CD4-positive, alpha-beta T cell treated with Interleukin-15 for 4 hours (primary cell): Measurements from ENCODE around the gene AMBRA1.

Source experiments
- DNase-seq: peaks from one replicate; pipeline ENCODE4 v3.0.0-alpha.2; 2020; ENCODE audit warnings: low spot score

Gene AMBRA1

DNA sequence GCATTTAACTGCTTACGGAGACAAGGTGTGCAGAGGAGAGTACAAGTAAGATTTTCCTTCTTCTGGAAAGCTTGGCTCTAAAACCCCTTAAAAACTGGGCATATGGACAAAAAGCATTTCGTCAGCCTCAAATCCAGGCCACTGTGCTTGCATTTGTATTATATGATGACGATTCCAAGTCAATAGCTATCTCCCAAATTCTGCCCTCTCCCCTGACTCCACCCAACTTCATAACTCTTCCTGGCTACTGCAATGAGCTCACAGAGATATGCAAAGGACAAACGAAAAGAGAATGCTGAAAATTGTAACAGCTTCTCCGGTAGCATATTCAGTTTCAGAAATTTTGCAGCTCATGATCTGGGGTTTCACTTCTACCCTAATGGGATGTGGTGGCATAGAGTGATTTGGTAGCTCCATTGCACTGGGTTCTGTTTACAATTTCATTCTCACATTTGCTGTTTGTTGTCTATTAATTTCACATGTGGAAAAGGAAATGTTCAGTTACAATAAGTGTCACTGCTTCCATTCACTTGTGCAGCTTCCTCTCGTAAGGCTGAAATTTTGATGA lies 156.6 kb downstream of the AMBRA1 start:
- no peak for DNase-seq

DNA sequence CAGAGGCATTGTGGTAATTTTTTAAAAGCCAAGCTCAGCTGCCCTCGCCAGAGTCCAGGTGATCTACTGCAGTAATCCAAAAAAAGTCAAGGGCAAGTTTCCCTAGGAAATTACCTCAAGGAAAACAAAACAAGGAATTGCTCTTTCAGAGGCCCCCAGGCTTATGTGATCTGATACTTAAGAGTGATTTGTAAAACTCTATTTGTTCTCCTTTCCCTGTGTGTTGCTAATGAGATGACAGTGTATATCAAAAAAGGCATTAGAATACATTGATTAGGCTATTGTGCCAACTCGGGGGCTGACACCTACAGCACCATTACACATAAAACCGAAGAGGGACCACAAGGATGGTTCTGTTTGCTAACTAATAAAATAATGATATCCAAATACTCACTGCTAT lies 157.7 kb downstream of the AMBRA1 start:
- DNase-seq, result no peak

DNA sequence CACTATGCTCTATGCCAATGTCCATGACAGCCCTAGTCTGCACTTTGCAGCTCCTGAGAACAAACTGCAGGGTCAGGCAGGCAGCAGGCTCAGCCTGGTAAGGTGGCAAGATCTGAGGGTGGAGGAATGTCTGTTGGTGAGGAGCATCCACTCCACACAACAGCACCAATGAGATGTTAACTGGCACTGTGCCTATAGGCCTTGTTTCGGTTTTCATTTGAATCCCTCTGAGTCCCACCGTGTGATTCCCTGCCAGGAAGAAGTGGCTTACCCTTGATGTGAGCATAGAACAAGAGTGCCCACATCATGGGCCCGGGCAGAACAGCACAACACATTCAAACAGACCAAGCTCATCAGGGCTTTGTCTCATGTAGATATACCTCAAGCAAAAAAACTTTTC lies 158.1 kb downstream of the AMBRA1 start:
- DNase-seq, result no peak

DNA sequence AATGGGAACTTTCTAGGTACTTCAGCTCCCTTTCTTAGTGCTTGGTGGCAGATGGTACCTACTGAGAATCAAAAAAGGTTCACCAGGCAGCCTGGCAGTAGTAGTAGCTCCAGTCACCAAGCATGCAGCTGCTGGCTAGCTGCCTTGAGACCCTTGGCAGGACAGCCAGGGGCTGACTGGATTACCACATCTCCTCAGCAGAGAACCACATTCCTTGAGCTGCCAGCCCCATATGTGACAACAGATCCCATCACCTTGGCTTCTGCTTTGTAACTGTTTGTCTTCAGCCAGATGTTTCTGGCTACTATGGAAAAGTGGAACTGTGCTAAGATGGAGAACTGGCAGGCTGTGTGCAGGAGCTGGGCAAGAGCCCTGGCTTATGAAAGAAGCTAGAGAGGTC lies 162.6 kb downstream of the AMBRA1 start:
- DNase-seq, result no peak

DNA sequence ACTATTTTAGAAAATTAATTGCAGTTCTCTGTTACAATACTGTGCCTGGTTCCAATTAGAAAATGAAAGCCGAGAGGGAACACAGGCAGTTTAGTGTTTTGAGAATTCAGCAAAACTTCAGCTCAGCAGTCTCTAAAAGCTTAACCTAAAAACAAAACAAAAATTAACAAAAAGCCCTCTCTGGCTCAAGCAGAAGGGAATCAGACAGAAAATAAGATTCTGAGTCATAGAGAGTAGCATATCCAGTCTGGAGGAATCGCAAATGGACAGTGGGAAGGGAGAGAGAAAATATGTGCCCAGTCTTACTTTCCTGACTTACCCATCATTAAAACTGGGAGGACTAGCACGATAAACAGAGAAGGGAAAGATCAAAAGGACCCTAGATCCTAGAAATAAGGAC lies 164.1 kb downstream of the AMBRA1 start:
- no peak for DNase-seq

DNA sequence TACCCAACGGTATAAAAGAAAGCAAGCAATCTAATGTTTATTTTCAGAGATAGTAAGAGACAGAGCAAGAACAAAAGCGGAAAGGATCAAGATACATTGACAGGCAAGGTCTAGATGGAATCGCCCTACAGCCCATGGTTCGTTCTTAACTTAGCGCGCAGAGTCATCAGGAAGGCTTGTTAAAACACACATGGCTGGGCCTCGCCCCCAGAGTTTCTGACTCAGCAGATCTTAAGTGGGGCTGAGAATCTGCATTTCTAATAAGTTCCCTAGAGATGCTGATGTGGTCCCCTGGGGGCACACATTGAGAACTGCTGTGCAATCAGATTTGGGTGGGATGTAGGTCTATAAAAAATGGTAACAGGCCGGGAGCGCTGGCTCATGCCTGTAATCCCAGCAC lies 166.5 kb downstream of the AMBRA1 start:
- no peak for DNase-seq

DNA sequence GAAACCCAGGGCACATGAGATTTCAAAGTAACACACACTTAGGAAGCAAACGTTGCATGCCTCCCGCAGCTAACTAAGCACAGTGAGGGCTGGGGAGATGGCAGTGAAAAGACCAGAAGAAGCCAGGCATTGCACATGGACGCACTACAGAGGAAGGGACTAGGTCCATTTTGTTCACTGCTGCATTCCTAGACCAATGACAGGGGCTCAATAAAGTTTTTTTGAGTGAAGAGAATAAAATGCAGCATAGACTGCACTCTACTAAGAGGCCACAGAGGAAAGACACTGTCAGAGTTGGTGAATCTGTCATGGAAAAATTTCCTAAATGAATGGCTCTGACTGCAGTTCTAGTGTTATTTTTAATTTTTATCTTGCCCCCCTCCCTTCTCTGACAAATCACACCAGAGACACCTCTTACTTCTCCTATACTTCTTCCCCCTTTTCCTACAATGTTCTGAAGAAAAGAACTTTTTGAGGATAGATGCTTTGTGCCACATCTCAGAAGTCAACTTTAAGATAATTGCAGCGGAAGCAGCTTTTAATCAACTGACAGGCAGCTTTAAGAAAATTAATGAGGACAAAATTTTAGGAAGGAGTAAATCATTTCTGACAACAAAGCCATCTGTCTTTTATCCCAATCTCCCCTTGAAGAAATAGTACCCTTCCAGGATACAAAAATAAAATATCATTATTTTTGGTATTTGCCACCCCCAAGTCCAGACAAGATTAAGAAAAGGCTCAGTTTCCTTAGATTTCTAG lies 167.4 kb downstream of the AMBRA1 start:
- no peak for DNase-seq

DNA sequence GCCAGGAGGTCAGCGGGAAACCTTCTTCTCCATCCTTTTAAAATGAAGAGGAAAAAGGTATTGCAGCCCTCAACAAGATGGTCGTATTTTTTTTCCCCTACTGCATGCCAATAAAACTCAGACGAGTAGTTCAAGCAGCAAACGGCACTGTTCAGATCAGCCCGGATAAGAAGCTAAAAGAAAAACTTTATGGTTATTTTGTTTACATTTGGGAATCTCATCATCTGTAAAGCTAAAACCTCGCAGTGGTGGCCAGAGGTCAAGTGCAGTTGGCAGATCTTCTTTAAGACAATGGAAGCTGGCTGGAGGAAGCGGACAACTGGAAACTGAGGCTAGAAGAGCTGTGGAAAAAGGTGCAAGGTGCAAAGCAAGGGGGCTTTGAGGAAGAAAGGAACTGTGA lies 171.2 kb downstream of the AMBRA1 start:
- no peak for DNase-seq

DNA sequence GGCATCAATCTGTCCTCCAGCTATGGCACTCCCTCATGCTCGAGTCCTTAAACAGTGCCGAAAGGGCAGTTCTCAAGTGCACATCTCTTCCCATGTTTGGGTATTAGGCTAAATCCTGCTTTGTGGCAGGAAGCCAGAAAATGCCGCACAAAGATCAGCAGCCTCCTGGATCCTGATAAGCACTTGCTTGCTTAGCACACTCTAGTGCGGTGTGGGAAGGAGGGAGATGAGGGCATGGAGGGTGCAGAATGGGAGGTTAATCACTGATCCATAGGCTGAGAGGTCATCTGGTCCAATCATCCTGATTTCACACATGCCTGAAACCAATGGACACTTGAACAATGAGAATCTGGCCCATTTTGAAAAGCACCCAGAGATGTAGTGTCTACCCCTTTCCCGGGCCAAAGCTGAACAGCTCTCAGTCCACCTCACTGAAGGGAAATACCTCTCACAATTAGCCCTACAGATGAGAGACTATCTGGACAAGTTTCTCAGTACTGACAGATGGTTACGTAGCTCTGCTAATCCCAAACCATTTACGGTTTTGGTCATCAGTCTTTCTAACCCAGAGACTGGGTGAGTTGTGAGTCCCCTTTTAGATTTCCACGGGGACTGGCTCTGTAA lies 172.5 kb downstream of the AMBRA1 start:
- no peak for DNase-seq

DNA sequence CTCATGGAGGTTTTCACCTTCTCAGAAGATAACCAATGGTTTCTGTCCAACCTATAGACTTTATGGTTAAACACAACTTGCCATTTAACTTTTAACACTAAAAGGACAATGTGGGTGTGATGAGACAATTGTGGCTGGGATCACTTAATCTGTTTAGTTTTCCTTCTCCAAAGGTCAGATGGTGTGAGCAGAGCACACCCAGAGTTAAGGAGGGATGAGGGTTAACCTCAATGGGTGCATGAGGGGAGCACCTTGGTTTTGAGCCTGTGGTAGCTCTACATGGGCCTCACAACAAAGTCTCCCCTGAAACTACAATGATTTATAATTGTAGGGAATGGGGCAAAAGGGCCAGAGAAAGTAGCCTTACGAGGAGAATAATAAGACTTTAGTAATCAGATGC lies 173.3 kb downstream of the AMBRA1 start:
- no peak for DNase-seq

DNA sequence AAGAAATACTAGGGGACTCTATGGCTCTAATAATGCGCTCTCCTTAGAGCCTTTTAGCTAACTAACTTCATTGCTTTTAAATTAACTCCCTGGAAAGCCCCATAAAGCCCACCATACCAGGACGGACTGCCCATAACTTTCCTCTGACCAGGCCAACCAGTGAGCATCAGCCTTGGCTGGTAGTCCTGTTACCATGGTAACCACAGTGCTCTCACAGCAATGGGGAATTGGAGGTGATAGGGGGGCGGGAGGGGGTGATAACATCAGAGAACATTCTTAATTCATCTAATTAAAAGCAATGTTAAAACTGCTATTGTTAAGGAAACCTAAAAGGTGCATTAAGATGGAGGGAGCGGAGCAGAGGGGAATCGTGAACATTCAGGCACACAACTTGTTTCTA lies 175.1 kb downstream of the AMBRA1 start:
- DNase-seq, result no peak

DNA sequence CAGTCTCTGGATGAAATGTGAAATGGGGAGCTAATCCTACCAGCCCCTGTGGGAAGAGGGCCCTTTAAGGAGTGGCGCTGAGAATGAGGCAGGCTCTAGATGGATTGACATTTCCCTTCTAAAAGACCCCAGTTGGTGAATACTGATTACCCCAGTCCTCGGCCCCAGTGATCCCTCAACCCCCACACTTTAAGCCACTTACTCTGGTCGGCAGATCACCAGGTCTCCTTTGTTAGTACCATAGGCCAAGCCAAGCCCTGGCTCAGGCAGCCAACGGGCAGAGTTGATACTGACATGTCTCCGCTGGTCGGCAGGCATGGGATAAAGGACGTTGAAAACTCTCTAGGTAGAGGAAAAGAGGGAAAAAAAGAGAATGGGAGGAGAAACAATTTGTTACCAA lies 176.1 kb downstream of the AMBRA1 start:
- no peak for DNase-seq

DNA sequence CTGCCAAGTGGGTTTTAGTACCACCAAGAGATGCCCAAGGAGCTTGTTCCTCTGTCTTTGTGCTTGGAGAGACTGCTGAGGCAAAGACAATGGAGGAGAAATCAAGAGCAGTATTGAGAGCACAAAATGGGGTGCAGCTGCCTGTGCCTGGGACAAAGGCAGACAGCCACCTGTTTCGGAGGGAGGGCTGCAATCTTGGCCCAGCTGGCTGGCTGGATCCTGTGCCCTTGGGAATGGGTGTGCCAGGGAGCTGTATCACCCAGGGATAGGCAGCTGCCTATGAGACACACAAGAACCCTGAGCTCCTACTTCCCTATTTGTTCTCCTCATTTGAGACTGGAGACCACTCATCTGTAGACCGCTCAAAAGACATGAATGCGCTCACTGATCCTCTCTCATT lies 178.9 kb downstream of the AMBRA1 start:
- DNase-seq, result no peak

DNA sequence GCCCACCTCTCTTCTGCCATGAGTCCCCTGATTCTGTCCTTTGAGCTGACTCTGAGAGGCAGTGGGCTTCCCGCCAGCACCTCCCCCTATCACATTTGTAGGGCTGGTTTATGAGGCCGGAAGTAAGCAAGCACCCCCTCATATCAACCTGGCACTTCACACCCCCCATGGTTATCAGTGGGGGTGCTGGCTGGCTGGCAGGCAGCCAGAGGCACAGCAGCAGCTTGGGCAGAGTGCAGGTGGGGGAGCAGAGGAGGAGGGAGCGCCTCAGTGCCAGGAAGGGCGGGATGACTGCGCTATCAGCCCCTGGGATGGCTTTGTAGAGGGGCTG lies 179.4 kb downstream of the AMBRA1 start:
- DNase-seq, result no peak

DNA sequence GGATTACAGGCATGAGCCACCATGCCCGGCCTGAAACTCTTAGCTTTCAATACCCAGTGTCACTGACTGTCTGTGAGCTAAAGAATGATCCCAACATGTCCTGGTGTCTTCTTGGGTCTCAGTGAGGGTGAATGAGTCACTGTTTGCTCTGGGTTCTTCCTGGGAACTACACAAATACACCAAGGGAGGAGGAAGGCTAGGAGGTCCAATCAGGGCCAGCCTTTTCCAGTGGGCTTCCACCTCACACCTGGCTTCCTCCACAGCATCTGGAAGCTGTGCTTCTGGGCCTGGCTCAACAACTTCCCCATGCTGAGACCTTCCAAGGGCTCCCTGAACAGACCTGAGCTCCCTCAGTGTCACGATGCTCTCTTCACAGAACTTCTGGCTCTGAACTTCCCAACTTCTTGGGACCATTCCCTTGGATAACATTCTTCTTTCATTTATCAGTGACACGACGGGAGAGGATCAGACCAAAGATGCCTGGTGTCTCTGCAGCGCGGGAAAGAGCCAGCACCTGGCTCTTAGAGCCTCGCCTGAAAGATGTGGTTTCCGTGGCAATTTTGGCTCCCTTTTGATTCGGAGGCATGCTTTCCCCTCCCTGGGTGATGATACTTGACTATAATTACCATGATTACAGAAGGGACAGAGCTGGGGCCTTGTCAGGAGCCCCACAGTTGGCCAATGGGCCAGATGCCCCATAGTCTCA lies 179.9 kb downstream of the AMBRA1 start:
- no peak for DNase-seq

DNA sequence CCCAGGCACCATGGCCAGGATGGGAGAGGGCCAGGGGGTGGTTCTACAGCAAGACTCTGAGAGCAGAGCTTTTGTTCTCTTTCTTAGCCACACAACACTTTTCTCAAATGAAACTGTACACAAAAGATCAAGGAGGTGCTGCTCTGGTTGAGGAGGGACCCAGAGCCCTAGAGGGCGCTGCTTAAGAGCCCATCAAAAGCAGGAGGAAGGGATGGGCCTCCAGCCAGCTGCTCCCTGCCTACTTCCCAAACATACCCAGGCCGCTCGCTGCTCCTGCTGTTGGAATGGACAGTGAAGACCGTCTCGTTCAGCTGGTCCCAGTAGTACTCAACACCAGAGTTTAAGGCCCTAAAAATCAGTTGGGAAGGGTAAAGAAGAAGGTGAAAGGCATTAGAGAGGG lies 183.8 kb downstream of the AMBRA1 start:
- DNase-seq, result no peak

DNA sequence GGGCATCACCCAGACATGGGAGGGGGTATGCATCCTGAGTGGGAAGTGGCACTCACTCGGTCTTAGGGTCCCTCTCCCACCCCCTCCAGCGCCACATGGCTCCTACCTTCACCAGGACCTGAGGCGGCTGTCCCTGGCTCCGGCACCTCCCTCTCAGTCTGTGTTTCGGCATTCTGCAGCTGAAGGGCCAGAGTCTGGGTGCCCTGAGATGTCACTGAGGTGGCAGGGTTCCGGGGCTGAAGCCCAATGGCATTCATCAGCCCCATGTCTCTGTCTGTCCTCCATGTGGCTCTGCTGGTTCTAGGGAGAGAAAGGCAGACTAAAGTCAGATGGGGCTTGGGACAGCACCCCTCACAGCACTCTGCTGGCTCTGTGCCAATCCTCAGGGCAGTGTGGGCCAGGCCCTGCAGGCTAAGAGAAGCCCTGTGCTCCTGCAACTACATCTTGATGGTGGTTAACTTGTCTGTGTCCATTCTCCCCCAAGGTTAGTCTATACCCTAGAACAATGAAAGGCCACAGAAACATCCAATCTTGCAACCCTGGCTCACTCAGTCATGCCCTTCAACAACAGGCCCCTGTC lies 185.3 kb downstream of the AMBRA1 start:
- no peak for DNase-seq

DNA sequence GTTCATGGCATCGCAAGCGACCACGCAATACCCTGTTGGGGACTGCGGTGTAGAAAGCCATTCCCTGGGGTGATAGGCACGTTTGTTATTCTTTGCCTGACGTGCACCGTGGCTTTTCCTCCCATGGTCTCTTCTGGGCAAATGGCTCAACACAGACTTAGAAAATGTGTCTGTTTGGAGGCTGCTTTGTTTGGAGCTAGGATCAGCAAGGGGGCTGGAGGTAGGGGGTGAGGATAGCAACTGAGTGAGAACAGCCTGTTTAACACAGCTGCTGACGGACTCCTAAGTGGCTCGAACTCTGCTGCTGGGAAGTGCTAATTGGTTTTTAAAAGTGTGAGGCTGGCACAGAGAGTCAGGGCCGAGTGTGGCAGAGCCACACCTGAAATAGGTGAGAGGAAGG lies 186.2 kb downstream of the AMBRA1 start:
- DNase-seq, result no peak

DNA sequence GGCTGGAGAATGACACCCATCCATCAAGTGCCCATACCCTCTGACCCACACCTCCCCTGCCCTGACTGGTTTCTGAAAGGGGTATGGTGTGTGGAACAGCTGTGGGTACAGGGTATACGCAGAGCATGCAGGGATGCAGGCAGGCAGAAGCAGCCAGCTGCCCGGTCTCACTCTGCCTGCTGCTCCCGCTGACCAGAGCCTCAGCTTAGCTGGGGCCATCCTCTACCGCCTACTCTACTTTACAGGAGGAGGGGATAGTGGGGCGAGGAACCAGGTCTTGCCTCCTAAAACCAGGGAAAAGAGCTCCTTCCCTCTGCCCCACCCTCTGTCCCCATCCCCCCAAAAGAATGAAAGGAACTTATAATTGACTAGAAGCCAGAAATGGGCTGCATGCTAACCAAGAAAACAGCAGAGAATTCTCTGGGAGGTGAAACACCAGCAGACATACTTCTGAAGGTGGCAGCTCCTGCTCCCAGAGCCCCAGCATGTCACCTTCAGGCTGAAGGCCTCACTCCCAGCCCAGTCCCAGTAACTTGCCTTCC lies 189.3 kb downstream of the AMBRA1 start:
- no peak for DNase-seq

DNA sequence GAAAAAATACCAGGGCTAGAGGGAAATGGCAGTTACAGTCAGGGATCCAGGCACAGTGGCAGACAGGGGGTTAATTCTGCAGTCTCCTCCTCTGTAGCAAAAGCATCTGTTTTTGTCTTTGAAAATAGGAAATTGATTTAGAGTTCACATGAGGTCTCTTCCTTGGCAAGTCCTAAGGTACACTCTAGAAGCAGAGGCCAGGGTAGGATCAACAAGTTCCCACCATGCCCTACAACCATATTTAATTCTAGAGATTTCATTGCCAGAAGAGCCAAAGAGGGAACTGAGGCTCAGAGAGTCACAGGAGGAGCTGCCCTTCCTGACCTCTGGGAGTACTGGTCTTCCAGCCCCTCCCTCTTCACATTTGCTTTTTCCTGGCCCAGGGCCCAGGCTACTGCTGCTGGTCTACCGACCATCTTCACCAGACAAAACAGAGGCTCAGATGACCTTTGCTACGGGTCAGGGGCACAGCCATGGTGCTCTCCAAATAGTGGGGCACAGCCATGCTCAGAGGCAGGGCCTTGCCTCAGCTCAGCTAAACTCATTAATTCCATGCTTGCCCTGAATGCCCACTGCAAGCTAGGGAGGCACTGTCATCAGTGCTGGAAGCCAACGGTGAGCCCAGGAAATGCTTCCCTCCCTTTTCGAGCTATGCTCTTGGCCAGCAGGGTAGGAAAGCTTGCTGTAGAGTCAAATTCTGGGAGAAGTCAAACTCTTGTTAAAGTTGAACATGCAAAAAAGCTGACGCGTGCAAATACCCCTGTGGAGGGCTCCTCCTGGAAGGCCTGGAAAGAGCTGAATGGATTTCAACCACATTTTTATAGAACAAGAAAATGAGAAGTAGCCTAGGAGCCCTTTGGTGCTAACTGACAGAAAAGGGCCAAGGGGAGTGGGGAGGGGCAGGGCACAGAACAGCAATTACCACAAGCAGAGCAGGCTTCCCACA lies 190.6 kb downstream of the AMBRA1 start:
- no peak for DNase-seq

DNA sequence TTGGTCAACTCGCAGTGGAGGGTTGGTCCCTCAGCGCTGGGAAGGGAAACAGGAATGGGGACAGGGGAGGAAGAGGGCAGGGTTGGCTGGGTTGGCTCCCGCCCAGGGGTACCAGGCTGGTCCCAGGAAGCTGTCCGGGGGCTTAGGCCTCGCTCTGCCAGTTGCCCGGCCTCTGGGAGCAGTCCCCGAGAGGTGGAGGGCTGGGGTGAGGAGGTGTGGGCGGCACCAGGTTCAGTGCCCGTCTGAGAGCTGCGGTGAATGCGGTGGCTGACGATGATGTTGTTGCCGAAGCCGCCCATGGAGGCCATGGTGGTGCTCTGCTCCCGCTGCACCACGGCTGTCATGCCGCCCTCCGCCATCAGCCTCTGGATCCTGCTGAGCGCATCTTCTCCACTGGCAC lies 196.3 kb downstream of the AMBRA1 start:
- DNase-seq, result no peak
